ENCODE results near the gene BTK.

The BTK gene

DNA sequence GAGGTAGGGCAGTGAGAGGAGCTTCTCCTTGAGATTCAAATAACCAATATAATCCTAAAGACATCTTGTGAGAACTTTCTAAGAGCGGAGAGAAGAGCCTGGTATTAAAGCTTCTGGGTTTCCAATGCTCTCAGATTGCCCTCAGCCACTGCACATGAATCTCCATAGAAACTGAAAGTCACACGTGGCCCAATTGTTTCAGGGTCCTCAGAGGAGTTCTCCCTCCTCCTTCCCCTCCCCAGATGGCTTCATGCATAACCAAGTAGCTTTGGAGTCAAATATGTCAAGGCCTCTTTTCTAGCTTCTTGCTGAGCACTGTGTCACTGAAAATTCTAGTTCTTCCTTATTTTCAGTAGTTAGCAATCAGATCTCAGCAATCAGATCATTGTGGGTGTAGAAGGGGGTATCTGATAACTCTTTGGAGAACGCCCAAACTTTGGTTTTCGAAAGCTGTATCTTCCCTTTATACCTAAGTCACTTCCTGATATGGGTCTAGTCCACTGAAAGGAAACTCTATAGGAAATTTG is 2.2 kb downstream of the BTK start:
- Mint-ChIP-seq H3K36me3 (ENCODE audit: low read depth) (no peaks in the 10 kb centered on the region), H3K4me3 (no peak overlapping the region), H3K27ac (no peak overlapping the region)

DNA sequence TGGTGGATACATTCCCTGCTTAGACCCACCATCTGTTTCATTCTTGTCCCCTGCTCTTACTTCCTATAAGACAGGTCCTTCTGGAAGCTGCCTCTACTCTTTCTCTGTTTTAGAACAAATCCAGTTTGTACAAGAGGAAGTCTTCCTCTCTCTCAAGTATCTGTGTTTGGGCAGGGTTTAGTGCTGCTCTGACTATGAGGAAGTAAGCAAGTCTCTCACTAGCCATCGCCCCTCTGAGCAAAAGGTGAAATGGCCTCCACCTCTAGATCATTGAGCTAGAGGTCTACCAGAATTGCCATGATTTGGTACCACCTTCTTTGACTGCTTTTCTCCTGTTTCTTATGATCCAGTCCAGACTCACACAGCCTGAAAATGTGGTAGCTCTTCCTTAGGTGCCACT is 8.4 kb downstream of the BTK start:
- H3K27ac Mint-ChIP-seq, result no peak overlapping the region
- H3K27me3 Mint-ChIP-seq (ENCODE audit: low read depth), result peaks cover 6% of the 10 kb centered on the region
- H3K4me1 Mint-ChIP-seq (ENCODE audit: low read depth), result no peaks in the 10 kb centered on the region
- DNase-seq (ENCODE audit: low spot score), result no peak
- H3K9me3 Mint-ChIP-seq, result no peaks in the 10 kb centered on the region
- H3K4me3 Mint-ChIP-seq, result no peak overlapping the region
- no peaks in the 10 kb centered on the region for H3K36me3 Mint-ChIP-seq (ENCODE audit: low read depth)

More for the DNA sequence above, 2.2 kb downstream of the BTK start:
- Mint-ChIP-seq H3K9me3 (no peaks in the 10 kb centered on the region), H3K27me3 (ENCODE audit: low read depth) (no peaks in the 10 kb centered on the region), H3K4me1 (ENCODE audit: low read depth) (no peaks in the 10 kb centered on the region)
- DNase-seq (ENCODE audit: low spot score), result no peak

DNA sequence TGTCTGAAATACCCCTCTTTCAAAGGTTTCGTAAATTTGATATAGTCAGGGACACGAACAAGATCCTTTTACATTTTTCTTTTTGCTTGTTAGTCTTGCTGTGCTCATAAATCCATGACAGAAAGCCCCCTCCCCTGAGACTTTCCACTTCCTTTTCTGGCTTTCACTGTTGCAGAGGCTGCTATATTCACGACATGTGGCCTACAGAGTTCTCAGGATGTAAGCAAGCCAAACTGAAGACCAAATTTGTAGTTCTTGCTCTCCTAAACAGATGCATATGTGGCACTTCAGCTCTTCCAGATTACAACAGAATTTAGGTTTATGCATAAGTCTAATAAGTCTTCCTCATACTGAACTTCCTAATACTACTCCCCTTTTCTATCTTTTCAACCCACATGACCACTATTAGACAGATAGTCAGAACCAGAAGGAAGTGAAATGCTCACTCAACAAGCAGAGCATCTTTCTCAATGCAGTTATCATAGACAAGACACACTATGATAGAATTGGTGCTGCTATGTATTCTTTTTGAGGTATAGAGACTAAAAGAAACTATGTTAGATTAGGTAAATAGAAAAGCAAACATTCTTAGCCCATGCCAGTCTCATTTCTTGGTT is 15.0 kb downstream of the BTK start:
- no peaks in the 10 kb centered on the region for H3K36me3 Mint-ChIP-seq (ENCODE audit: low read depth)

GRCh38 chrX:101369687-101370086 is 16.3 kb downstream of the BTK start:
- Mint-ChIP-seq H3K27ac (no peak overlapping the region), H3K36me3 (ENCODE audit: low read depth) (no peaks in the 10 kb centered on the region), H3K4me1 (ENCODE audit: low read depth) (no peaks in the 10 kb centered on the region), H3K9me3 (no peaks in the 10 kb centered on the region), H3K4me3 (no peak overlapping the region), H3K27me3 (ENCODE audit: low read depth) (peaks cover 4% of the 10 kb centered on the region)
- DNase-seq (ENCODE audit: low spot score), result no peak

More for the DNA sequence above, 15.0 kb downstream of the BTK start:
- Mint-ChIP-seq H3K27ac (no peak overlapping the region), H3K4me3 (no peak overlapping the region), H3K4me1 (ENCODE audit: low read depth) (no peaks in the 10 kb centered on the region), H3K9me3 (no peaks in the 10 kb centered on the region), H3K27me3 (ENCODE audit: low read depth) (peaks cover 6% of the 10 kb centered on the region)
- DNase-seq (ENCODE audit: low spot score), result no peak

GRCh38 chrX:101368800-101369199 is 17.2 kb downstream of the BTK start:
- Mint-ChIP-seq H3K27ac (no peak overlapping the region), H3K36me3 (ENCODE audit: low read depth) (no peaks in the 10 kb centered on the region), H3K27me3 (ENCODE audit: low read depth) (no peaks in the 10 kb centered on the region), H3K9me3 (no peaks in the 10 kb centered on the region), H3K4me3 (no peak overlapping the region), H3K4me1 (ENCODE audit: low read depth) (no peaks in the 10 kb centered on the region)
- DNase-seq (ENCODE audit: low spot score), result no peak

DNA sequence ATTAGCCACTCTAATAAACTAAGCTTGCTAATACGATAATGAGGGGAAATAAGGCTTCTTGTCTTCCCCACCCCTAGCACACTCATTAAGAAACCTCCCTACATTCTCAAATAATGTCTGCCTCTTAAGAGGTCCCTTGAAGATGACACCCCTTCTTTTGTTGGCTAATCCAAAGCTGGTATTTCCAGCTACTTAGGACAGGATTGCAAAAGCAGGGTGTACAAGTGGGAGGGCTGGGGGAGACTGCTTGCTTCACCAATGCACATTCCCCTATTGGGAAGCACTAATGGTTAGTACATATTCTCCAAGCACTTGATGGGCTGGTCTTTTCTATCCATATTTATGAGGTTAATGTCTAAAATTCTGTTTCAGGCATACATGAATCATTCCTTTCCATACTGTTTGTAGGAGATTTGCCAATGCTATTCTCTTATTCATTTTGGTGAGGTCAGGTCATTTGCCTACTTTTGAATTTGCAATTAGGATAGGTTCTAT is 20.6 kb downstream of the BTK start:
- no peak overlapping the region for H3K27ac Mint-ChIP-seq
- DNase-seq (ENCODE audit: low spot score), result no peak
- no peaks in the 10 kb centered on the region for H3K27me3 Mint-ChIP-seq (ENCODE audit: low read depth)
- no peaks in the 10 kb centered on the region for H3K9me3 Mint-ChIP-seq
- H3K4me1 Mint-ChIP-seq (ENCODE audit: low read depth), result no peaks in the 10 kb centered on the region
- H3K4me3 Mint-ChIP-seq, result no peak overlapping the region
- no peaks in the 10 kb centered on the region for H3K36me3 Mint-ChIP-seq (ENCODE audit: low read depth)

DNA sequence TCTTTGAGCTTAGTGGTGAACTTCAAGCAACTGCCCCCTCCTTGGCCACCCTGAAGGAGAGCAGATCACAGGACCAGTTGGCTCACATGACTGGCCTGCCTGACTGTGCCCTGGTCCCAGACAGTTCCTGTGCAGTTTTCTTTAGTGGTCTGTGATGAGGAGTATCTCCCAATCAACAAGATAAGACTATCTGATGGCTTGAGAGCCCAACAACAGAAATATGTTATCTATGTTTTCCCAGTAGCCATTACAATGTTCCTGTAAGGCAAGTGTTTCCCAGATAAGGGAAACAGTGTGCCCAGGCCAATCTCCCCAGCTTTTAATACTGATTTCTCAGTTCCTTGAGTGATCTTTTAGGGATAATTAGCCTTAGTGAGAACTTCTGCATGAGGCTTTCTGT is 23.2 kb downstream of the BTK start:
- H3K4me1 Mint-ChIP-seq (ENCODE audit: low read depth), result no peaks in the 10 kb centered on the region
- peaks cover 2% of the 10 kb centered on the region for H3K27me3 Mint-ChIP-seq (ENCODE audit: low read depth)
- no peak for DNase-seq (ENCODE audit: low spot score)
- no peak overlapping the region for H3K4me3 Mint-ChIP-seq
- H3K36me3 Mint-ChIP-seq (ENCODE audit: low read depth), result no peaks in the 10 kb centered on the region
- H3K27ac Mint-ChIP-seq, result no peak overlapping the region
- no peaks in the 10 kb centered on the region for H3K9me3 Mint-ChIP-seq

GRCh38 chrX:101362116-101362515 is 23.9 kb downstream of the BTK start:
- peaks cover 2% of the 10 kb centered on the region for H3K27me3 Mint-ChIP-seq (ENCODE audit: low read depth)
- H3K36me3 Mint-ChIP-seq (ENCODE audit: low read depth), result no peaks in the 10 kb centered on the region
- no peaks in the 10 kb centered on the region for H3K4me1 Mint-ChIP-seq (ENCODE audit: low read depth)
- no peak for DNase-seq (ENCODE audit: low spot score)
- H3K27ac Mint-ChIP-seq, result no peak overlapping the region
- H3K4me3 Mint-ChIP-seq, result no peak overlapping the region
- no peaks in the 10 kb centered on the region for H3K9me3 Mint-ChIP-seq

DNA sequence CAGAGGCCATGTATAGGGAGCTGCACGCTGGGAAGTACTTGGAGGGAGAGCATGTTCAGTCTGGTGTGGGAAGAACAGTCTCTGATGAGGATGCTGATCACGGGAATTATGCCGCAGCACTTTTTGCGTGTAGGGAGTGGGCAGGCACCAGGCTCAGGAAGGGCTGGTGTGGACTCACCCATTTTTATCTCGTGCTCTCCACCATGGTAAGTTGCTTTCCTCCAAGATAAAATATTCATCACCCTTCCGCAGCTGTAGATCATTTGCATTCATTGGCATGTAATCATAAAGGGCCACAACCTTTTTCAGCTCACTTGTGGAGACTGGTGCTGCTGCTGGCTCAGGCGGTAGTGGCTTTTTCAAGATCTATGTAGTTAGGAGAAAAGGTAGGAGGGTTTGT is 25.6 kb downstream of the BTK start:
- Mint-ChIP-seq H3K36me3 (ENCODE audit: low read depth) (no peaks in the 10 kb centered on the region), H3K4me3 (no peak overlapping the region)

DNA sequence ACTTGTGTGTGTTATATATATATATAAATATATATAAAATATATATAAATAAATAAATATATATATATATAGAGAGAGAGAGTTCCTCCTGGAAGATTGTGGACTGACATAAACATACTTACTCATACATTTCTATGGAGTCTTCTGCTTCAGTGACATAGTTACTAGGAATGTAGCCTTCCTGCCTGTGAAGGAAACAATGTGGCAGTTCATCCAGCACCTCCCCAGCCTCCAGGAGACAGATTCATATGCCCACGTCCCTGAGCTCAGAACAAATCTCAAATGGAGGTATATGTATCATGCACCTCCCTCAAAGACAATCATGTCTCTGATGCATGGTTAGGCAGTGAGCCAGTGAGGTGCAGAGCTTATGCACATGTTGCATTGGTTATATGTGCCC is 26.0 kb downstream of the BTK start:
- no peak overlapping the region for H3K27ac Mint-ChIP-seq
- DNase-seq (ENCODE audit: low spot score), result no peak
- no peaks in the 10 kb centered on the region for H3K9me3 Mint-ChIP-seq
- H3K27me3 Mint-ChIP-seq (ENCODE audit: low read depth), result peaks cover 2% of the 10 kb centered on the region
- H3K36me3 Mint-ChIP-seq (ENCODE audit: low read depth), result no peaks in the 10 kb centered on the region
- H3K4me3 Mint-ChIP-seq, result no peak overlapping the region
- no peaks in the 10 kb centered on the region for H3K4me1 Mint-ChIP-seq (ENCODE audit: low read depth)

More for the DNA sequence above, 25.6 kb downstream of the BTK start:
- Mint-ChIP-seq H3K4me1 (ENCODE audit: low read depth) (no peaks in the 10 kb centered on the region), H3K27me3 (ENCODE audit: low read depth) (peaks cover 2% of the 10 kb centered on the region), H3K27ac (no peak overlapping the region), H3K9me3 (no peaks in the 10 kb centered on the region)
- DNase-seq (ENCODE audit: low spot score), result no peak

- Mint-ChIP-seq H3K4me1 (ENCODE audit: low read depth) (no peaks in the 10 kb centered on the region), H3K36me3 (ENCODE audit: low read depth) (no peaks in the 10 kb centered on the region), H3K4me3 (no peak overlapping the region), H3K27me3 (ENCODE audit: low read depth) (peaks cover 2% of the 10 kb centered on the region), H3K27ac (no peak overlapping the region), H3K9me3 (no peaks in the 10 kb centered on the region)
- no peak for DNase-seq (ENCODE audit: low spot score)
Observed at GRCh38 chrX:101357166-101357795, 28.7 kb downstream of the BTK start.

DNA sequence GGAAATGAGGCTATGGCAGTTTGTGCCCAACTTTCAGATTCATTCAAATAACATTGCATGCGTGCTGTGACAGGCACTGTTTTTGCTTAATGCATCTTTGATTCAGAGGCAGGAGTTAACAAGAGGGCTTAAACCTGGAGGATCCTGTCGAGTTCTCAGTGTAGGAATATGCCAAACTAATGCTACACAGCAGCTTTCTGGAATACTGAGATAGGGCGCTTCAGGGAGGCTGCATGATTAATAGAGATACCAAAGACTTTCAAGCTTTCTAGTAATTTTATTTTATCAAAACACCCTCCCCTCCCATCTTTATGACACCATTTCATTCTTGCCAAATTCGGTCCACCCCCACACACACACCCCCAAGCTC is 36.8 kb downstream of the BTK start:
- H3K4me3 Mint-ChIP-seq, result peak overlapping the region; percentile 91
- peaks cover 3% of the 10 kb centered on the region for H3K4me1 Mint-ChIP-seq (ENCODE audit: low read depth)
- no peak for DNase-seq (ENCODE audit: low spot score)
- no peaks in the 10 kb centered on the region for H3K9me3 Mint-ChIP-seq
- H3K27me3 Mint-ChIP-seq (ENCODE audit: low read depth), result no peaks in the 10 kb centered on the region
- peak overlapping the region; percentile 84 for H3K27ac Mint-ChIP-seq
- H3K36me3 Mint-ChIP-seq (ENCODE audit: low read depth), result peaks cover 9% of the 10 kb centered on the region

- Mint-ChIP-seq H3K27ac (peak within 1 kb of the TSS; percentile 84), H3K9me3 (no peaks in the 10 kb centered on the region), H3K36me3 (ENCODE audit: low read depth) (peaks cover 9% of the 10 kb centered on the region), H3K4me1 (ENCODE audit: low read depth) (peaks cover 3% of the 10 kb centered on the region), H3K27me3 (ENCODE audit: low read depth) (no peaks in the 10 kb centered on the region), H3K4me3 (peak within 1 kb of the TSS; percentile 91)
- DNase-seq (ENCODE audit: low spot score), result peak; percentile 76
Observed at GRCh38 chrX:101348452-101349192, 37.4 kb downstream of the BTK start, which contains the start of gene TIMM8A. Gene TIMM8A (minus strand): TSS chrX:101348742. CDS start chrX:101348664, 78 bp downstream.

GRCh38 chrX:101347859-101348451 is 38.0 kb downstream of the BTK start:
- Mint-ChIP-seq H3K36me3 (ENCODE audit: low read depth) (peaks cover 9% of the 10 kb centered on the region), H3K4me3 (peak overlapping the region; percentile 91), H3K27ac (peak overlapping the region; percentile 84), H3K4me1 (ENCODE audit: low read depth) (peaks cover 3% of the 10 kb centered on the region), H3K27me3 (ENCODE audit: low read depth) (no peaks in the 10 kb centered on the region), H3K9me3 (no peaks in the 10 kb centered on the region)
- no peak for DNase-seq (ENCODE audit: low spot score)
